H9 (cell line): Measurements from ENCODE around the gene EFHD1. TPM values are rescaled to one million over a fixed set of nuclear protein-coding genes. Genes with fewer than 3 reads are reported as not detected.

ENCODE experiments used
- DNase-seq: peaks from one replicate; pipeline ENCODE4 v3.0.0-alpha.2; 2017
- H2AFZ ChIP-seq: one replicate; pipeline ENCODE4 v1.6.1; 2013; ENCODE audit warnings: mild to moderate bottlenecking, low read length, control low read depth, moderate library complexity
- H2AK5ac ChIP-seq: 2 replicates; pipeline ENCODE4 v1.6.1; 2013; ENCODE audit warnings: low read length, control low read depth, mixed read lengths; ENCODE audit not compliant: insufficient read length
- H2BK120ac ChIP-seq: one replicate; pipeline ENCODE4 v1.6.1; 2013; ENCODE audit warnings: low read depth, mild to moderate bottlenecking, low read length, control low read depth, inconsistent platforms; ENCODE audit not compliant: poor library complexity, severe bottlenecking
- H2BK12ac ChIP-seq: 2 replicates; pipeline ENCODE4 v1.6.1; 2013; ENCODE audit warnings: low read length, control low read depth, mixed read lengths, low read depth; ENCODE audit not compliant: insufficient read length
- H2BK15ac ChIP-seq: 2 replicates; pipeline ENCODE4 v1.6.1; 2013; ENCODE audit warnings: low read depth, low read length, control low read depth
- H2BK20ac ChIP-seq: one replicate; pipeline ENCODE4 v1.6.1; 2013; ENCODE audit warnings: low read depth, mild to moderate bottlenecking, low read length, control low read depth, inconsistent platforms; ENCODE audit not compliant: poor library complexity, severe bottlenecking
- H2BK5ac ChIP-seq: 2 replicates; pipeline ENCODE4 v1.6.1; 2013; ENCODE audit warnings: low read length, control low read depth, mixed read lengths; ENCODE audit not compliant: insufficient read length
- H3K14ac ChIP-seq: 2 replicates; pipeline ENCODE4 v1.6.1; 2013; ENCODE audit warnings: low read length, control low read depth; ENCODE audit not compliant: insufficient read depth
- H3K18ac ChIP-seq: 2 replicates; pipeline ENCODE4 v1.6.1; 2013; ENCODE audit warnings: low read depth, mild to moderate bottlenecking, mixed read lengths, low read length, control low read depth; ENCODE audit not compliant: insufficient read length
- H3K23ac ChIP-seq: 2 replicates; pipeline ENCODE4 v1.6.1; 2013; ENCODE audit warnings: low read length, control low read depth, mixed read lengths, low read depth; ENCODE audit not compliant: insufficient read length
- H3K23me2 ChIP-seq: 2 replicates; pipeline ENCODE4 v1.6.1; 2013; ENCODE audit warnings: low read depth, mild to moderate bottlenecking, mixed read lengths, low read length, control low read depth; ENCODE audit not compliant: insufficient read length, poor library complexity, severe bottlenecking
- H3K27ac ChIP-seq: 2 replicates; pipeline ENCODE4 v1.5.1; 2013; ENCODE audit warnings: low read length, control low read depth, mixed read lengths, low read depth; ENCODE audit not compliant: insufficient read length
- H3K27me3 ChIP-seq: 2 replicates; pipeline ENCODE4 v1.6.1; 2013; ENCODE audit warnings: low read length, control low read depth, inconsistent platforms; ENCODE audit not compliant: insufficient read depth
- H3K4ac ChIP-seq: 2 replicates; pipeline ENCODE4 v1.6.1; 2013; ENCODE audit warnings: low read depth, mild to moderate bottlenecking, control low read depth, inconsistent platforms, low read length, moderate library complexity
- H3K4me1 ChIP-seq: 2 replicates; pipeline ENCODE4 v1.6.1; 2013; ENCODE audit warnings: low read length, control low read depth, inconsistent platforms; ENCODE audit not compliant: insufficient read depth
- H3K4me2 ChIP-seq: 2 replicates; pipeline ENCODE4 v1.6.1; 2013; ENCODE audit warnings: low read length, control low read depth, mixed read lengths; ENCODE audit not compliant: insufficient read length, insufficient read depth
- H3K56ac ChIP-seq: 2 replicates; pipeline ENCODE4 v1.6.1; 2013; ENCODE audit warnings: low read depth, mild to moderate bottlenecking, mixed read lengths, low read length, control low read depth; ENCODE audit not compliant: insufficient read length
- H3K79me1 ChIP-seq: 2 replicates; pipeline ENCODE4 v1.6.1; 2013; ENCODE audit warnings: low read depth, mild to moderate bottlenecking, moderate library complexity, low read length, control low read depth, inconsistent platforms; ENCODE audit not compliant: insufficient read depth, poor library complexity, severe bottlenecking
- H3K79me2 ChIP-seq: 2 replicates; pipeline ENCODE4 v1.6.1; 2013; ENCODE audit warnings: low read length, control low read depth, inconsistent platforms; ENCODE audit not compliant: insufficient read depth
- H3K9ac ChIP-seq: 2 replicates; pipeline ENCODE4 v1.6.1; 2013; ENCODE audit warnings: low read length, control low read depth, mixed read lengths; ENCODE audit not compliant: insufficient read length; ENCODE audit errors: extremely low read depth
- H3K9me3 ChIP-seq: one replicate; pipeline ENCODE4 v1.6.1; 2013; ENCODE audit warnings: low read depth, low read length, inconsistent platforms; ENCODE audit not compliant: control insufficient read depth
- H3T11ph ChIP-seq: one replicate; pipeline ENCODE4 v1.6.1; 2013; ENCODE audit warnings: mild to moderate bottlenecking, low read length, control low read depth, inconsistent platforms
- H4K20me1 ChIP-seq: one replicate; pipeline ENCODE4 v1.6.1; 2013; ENCODE audit not compliant: control insufficient read depth, insufficient read length, insufficient read depth
- H4K5ac ChIP-seq: 2 replicates; pipeline ENCODE4 v1.6.1; 2013; ENCODE audit warnings: low read depth, mild to moderate bottlenecking, mixed read lengths, low read length, control low read depth; ENCODE audit not compliant: insufficient read length
- H4K8ac ChIP-seq: replicated peaks from 2 replicates; pipeline ENCODE4 v1.6.1; 2013; ENCODE audit warnings: low read length, control low read depth, mixed read lengths, low read depth; ENCODE audit not compliant: insufficient read length
- H4K91ac ChIP-seq: 2 replicates; pipeline ENCODE4 v1.6.1; 2013; ENCODE audit warnings: low read depth, mild to moderate bottlenecking, moderate library complexity, mixed read lengths, low read length, control low read depth; ENCODE audit not compliant: insufficient read length
- H3K27ac Mint-ChIP-seq, 3 experiments: 2 replicates in 2 of 3; 3 replicates in 1 of 3; pipeline ENCODE4 v1.8.0; 2020 to 2021; ENCODE audit warnings: mixed read lengths in 3 of 3, mild to moderate bottlenecking in 1 of 3, moderate library complexity in 1 of 3
- H3K27me3 Mint-ChIP-seq: 2 replicates; pipeline ENCODE4 v1.8.0; 2021; ENCODE audit warnings: low read depth, mild to moderate bottlenecking, moderate library complexity, mixed read lengths
- H3K36me3 Mint-ChIP-seq, 3 experiments: 2 replicates in 2 of 3; 3 replicates in 1 of 3; pipeline ENCODE4 v1.8.0; 2020 to 2021; ENCODE audit warnings: low read depth in 3 of 3, mixed read lengths in 3 of 3; ENCODE audit not compliant: insufficient read depth in 1 of 3
- H3K4me1 Mint-ChIP-seq, 2 experiments: 2 replicates each; pipeline ENCODE4 v1.8.0; 2020; ENCODE audit warnings: mixed read lengths in 2 of 2
- H3K4me3 Mint-ChIP-seq, 2 experiments: 2 replicates in 1 of 2; 3 replicates in 1 of 2; pipeline ENCODE4 v1.8.0; 2020 to 2021; ENCODE audit warnings: mild to moderate bottlenecking in 2 of 2, mixed read lengths in 2 of 2, moderate library complexity in 1 of 2
- H3K9me3 Mint-ChIP-seq, 2 experiments: 2 replicates in 1 of 2; 3 replicates in 1 of 2; pipeline ENCODE4 v1.8.0; 2020; ENCODE audit warnings: mild to moderate bottlenecking in 2 of 2, mixed read lengths in 2 of 2, moderate library complexity in 1 of 2
- CTCF ChIP-seq: fragments of 200-600 bp; sonication (generic); conservative IDR thresholded peaks from 3 replicates; pipeline ENCODE4 v1.8.0; 2021; ENCODE audit warnings: antibody characterized with exemption, mild to moderate bottlenecking
- WGBS: extraction: QIAGEN DNeasy Blood & Tissue Kit; methylation state at CpG from one replicate; pipeline ENCODE4 v1.1.7; 2013; ENCODE audit warnings: missing lambda C conversion rate, low lambda C conversion rate, mixed read lengths; ENCODE audit not compliant: insufficient read length; ENCODE audit errors: extremely low coverage; 5-methylcytosine and 5-hydroxymethylcytosine counted together
- total RNA-seq: library from RNA; stranded (reverse); gene quantifications from 2 replicates; pipeline ENCODE4 v1.2.1, GENCODE V29; 2021

Gene EFHD1
- total RNA-seq, 1 experiment from 2014 or later, result 2.8 TPM

DNA sequence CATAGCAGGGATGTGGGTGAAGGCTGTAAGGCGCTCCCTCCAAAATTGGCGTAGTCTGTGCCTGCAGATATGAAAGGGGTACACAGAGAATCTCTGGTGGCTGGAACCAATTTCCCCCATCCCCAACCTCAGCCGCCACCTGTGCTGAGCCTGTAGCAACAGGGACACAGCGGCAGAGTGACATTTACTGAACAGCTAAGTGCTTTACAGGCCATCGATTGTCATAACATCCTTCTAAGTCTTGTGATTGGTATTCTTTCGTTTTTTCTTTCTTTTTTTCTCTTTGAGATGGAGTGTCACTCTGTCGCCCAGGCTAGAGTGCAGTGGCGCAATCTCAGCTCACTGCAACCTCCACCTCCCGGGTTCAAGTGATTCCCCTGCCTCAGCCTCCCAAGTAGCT is 12.2 kb upstream of the EFHD1 start:
- H3K4me3 Mint-ChIP-seq, result no peak overlapping the region
- no peak overlapping the region for H3K27ac Mint-ChIP-seq
- H3K9ac ChIP-seq, result no peak overlapping the region
- WGBS, result no CpG with 5 or more reads among the region's 9 CpGs
- TF ChIP-seq CTCF, result no peak
- H3K18ac ChIP-seq, result no peak overlapping the region
- no peaks in the 10 kb centered on the region for H3K9me3 Mint-ChIP-seq
- H3K56ac ChIP-seq, result no peak overlapping the region
- H2AFZ ChIP-seq, result no peak overlapping the region
- H3K27me3 Mint-ChIP-seq, result peaks cover 5% of the 10 kb centered on the region
- H3K23ac ChIP-seq, result no peak overlapping the region
- H2BK20ac ChIP-seq, result no peak overlapping the region
- no peak overlapping the region for H3K4ac ChIP-seq
- H4K8ac ChIP-seq, result no peak overlapping the region
- no peaks in the 10 kb centered on the region for H3K36me3 Mint-ChIP-seq
- no peak overlapping the region for H3K27ac ChIP-seq
- H3T11ph ChIP-seq, result no peak overlapping the region
- H3K14ac ChIP-seq, result no peak overlapping the region
- no peak overlapping the region for H2AK5ac ChIP-seq
- H3K4me1 ChIP-seq, result peaks cover 6% of the 10 kb centered on the region
- no peak overlapping the region for H4K91ac ChIP-seq
- H3K4me1 Mint-ChIP-seq, result peaks cover 6 to 21% of the 10 kb centered on the region in 2 experiments
- no peaks in the 10 kb centered on the region for H3K79me2 ChIP-seq
- no peak for DNase-seq
- H2BK5ac ChIP-seq, result no peak overlapping the region
- no peaks in the 10 kb centered on the region for H3K9me3 ChIP-seq
- no peaks in the 10 kb centered on the region for H4K20me1 ChIP-seq
- no peak overlapping the region for H2BK120ac ChIP-seq
- H3K79me1 ChIP-seq, result no peaks in the 10 kb centered on the region
- no peak overlapping the region for H4K5ac ChIP-seq
- no peaks in the 10 kb centered on the region; the same call in 1 of the 2 replicates for H3K27me3 ChIP-seq
- H2BK15ac ChIP-seq, result no peak overlapping the region
- H3K23me2 ChIP-seq, result no peaks in the 10 kb centered on the region
- no peak overlapping the region for H3K4me2 ChIP-seq
- no peak overlapping the region for H2BK12ac ChIP-seq
